Uterus (tissue), 2 donors: ENCODE data around the gene PLPP2.

Experiments used
- POLR2A ChIP-seq, 2 donors: fragments of 450-650 bp; IDR thresholded peaks; one replicate each; pipeline ENCODE4 v1.6.1; 2016; ENCODE audit warnings: antibody characterized with exemption in 2 of 2, mild to moderate bottlenecking in 1 of 2, moderate library complexity in 1 of 2
- TF ChIP-seq, protein P1 (sequence below), 4 experiments: fragments of 200-600 bp in 2 of 4; fragments of 450-650 bp in 2 of 4; sonication (generic) in 2 of 4; IDR thresholded peaks; one replicate each; pipeline ENCODE4 v1.5.1; 2016 to 2019; ENCODE audit warnings: antibody characterized with exemption in 4 of 4, mild to moderate bottlenecking in 2 of 4, moderate library complexity in 1 of 4

DNA sequence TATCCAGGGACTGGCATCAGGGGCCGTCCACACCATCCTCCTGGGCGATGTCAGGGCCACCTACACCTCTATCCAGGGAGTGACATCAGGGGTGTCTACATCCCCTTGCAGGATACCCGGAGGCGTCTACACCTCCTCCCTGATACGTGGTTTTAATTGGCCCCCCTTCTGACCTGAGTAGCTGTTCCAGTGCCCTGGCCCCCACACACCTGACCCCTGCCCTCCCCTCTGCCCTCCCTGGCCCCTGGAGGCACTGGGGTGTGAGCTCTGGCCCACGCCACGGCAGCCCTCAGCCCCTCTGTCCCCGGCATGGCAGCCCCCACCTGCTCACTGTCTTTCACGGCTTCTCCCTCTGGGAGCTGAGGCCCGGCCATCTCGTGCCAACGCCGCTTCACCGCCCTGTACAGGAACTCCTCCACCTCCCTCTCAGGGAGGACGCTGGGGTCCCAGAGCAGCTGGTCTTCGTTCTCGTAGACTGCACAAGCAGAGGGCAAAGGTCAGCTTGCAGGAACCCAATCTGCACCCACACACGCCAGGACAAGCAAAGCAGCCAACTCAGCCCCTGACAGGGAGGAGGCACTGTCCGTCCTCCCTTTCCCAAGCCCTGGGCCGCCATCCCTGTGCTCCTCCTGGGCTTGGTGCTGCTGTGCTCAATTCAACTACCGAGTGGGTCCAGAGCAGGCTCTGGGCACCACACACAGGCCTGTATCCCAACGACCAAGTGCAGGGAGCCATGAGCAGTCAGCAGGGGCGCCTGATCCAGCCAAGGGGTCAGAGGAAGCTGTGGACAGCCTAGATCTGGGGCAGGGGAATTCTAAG lies 22.2 kb upstream of the PLPP2 start:
- TF ChIP-seq, protein P1, sequence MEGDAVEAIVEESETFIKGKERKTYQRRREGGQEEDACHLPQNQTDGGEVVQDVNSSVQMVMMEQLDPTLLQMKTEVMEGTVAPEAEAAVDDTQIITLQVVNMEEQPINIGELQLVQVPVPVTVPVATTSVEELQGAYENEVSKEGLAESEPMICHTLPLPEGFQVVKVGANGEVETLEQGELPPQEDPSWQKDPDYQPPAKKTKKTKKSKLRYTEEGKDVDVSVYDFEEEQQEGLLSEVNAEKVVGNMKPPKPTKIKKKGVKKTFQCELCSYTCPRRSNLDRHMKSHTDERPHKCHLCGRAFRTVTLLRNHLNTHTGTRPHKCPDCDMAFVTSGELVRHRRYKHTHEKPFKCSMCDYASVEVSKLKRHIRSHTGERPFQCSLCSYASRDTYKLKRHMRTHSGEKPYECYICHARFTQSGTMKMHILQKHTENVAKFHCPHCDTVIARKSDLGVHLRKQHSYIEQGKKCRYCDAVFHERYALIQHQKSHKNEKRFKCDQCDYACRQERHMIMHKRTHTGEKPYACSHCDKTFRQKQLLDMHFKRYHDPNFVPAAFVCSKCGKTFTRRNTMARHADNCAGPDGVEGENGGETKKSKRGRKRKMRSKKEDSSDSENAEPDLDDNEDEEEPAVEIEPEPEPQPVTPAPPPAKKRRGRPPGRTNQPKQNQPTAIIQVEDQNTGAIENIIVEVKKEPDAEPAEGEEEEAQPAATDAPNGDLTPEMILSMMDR (IDR thresholded peaks at IDR 0.05): no peak
- TF ChIP-seq POLR2A (IDR thresholded peaks at IDR 0.05): no peak
